A549 (cell line): ENCODE data around the gene PPOX. TPM values are rescaled to one million over a fixed set of nuclear protein-coding genes. Genes with fewer than 3 reads are reported as not detected.

Experiments
- ATAC-seq, 2 experiments: fragments of 200-7000 bp in 1 of 2; fragments of >200 bp in 1 of 2; cut with Nextera tagmentation in 1 of 2; cut with Tn5 transposase in 1 of 2; 3 replicates each; pipeline versions ENCODE4 v1.8.0 to v1.9.1; 2018 to 2020; ENCODE audit warnings: mild to moderate bottlenecking in 1 of 2, moderate library complexity in 1 of 2
- CTCF ChIA-PET: fragments of 300-600 bp; sonication (Branson Sonifier 250); formaldehyde crosslinking; extraction: SDS; loops from one replicate; lab custom pipeline; 2021; ENCODE audit warnings: antibody characterized with exemption, inconsistent platforms; lab: Yijun Ruan, JAX
- POLR2A ChIA-PET: fragments of 350-600 bp; formaldehyde crosslinking; extraction: SDS; loops from one replicate; lab custom pipeline; 2021; ENCODE audit warnings: antibody characterized with exemption, inconsistent platforms; lab: Yijun Ruan, JAX
- DNase-seq, 2 experiments: peaks; one replicate each; pipeline versions ENCODE4 v3.0.0 to v3.0.0-alpha.2; 2011 to 2016; ENCODE audit warnings: low read depth in 1 of 2, low spot score in 1 of 2
- FAIRE-seq: peaks from 2 replicates; lab custom pipeline; 2011; peaks lifted over from hg19 to GRCh38; lab: Jason Lieb, UNC
- H3K27ac ChIP-seq, 2 experiments: fragments of >200 bp; sonication (Bioruptor Twin); formaldehyde crosslinking; 3 replicates each; pipeline ENCODE4 v1.5.1; 2016 to 2017
- H3K4me1 ChIP-seq: fragments of >200 bp; sonication (Bioruptor Twin); formaldehyde crosslinking; 3 replicates; pipeline ENCODE4 v1.6.1; 2016
- H3K4me2 ChIP-seq: fragments of >200 bp; sonication (Bioruptor Twin); formaldehyde crosslinking; 3 replicates; pipeline ENCODE4 v1.6.1; 2016
- H3K4me3 ChIP-seq: fragments of >200 bp; sonication (Bioruptor Twin); formaldehyde crosslinking; 3 replicates; pipeline ENCODE4 v1.5.1; 2016
- H3K9me3 ChIP-seq: fragments of >200 bp; sonication (Bioruptor Twin); formaldehyde crosslinking; 3 replicates; pipeline ENCODE4 v1.6.1; 2016
- ATOH8 ChIP-seq: fragments of 250-450 bp; sonication (Bioruptor Pico); IDR thresholded peaks from 2 replicates; pipeline ENCODE4 v1.5.0; 2020; ENCODE audit warnings: low read depth, mild to moderate bottlenecking, moderate library complexity
- CBX2 ChIP-seq: fragments of 200-600 bp; sonication (generic); IDR thresholded peaks from 2 replicates; pipeline ENCODE4 v1.6.1; 2016; ENCODE audit warnings: low read depth, mild to moderate bottlenecking, borderline replicate concordance
- CBX8 ChIP-seq: fragments of 200-600 bp; sonication (generic); IDR thresholded peaks from 2 replicates; pipeline ENCODE4 v1.6.1; 2016
- CHD4 ChIP-seq: fragments of 200-600 bp; sonication (generic); IDR thresholded peaks from 2 replicates; pipeline ENCODE4 v1.6.1; 2016; ENCODE audit warnings: antibody characterized with exemption, mild to moderate bottlenecking, borderline replicate concordance
- EHF ChIP-seq: fragments of 250-450 bp; sonication (Bioruptor Pico); IDR thresholded peaks from 2 replicates; pipeline ENCODE4 v1.5.0; 2020; ENCODE audit warnings: mild to moderate bottlenecking
- EHMT2 ChIP-seq: fragments of 200-600 bp; sonication (generic); IDR thresholded peaks from 2 replicates; pipeline ENCODE4 v1.6.1; 2016; ENCODE audit warnings: antibody characterized with exemption, low read depth, mild to moderate bottlenecking, moderate library complexity
- ELK1 ChIP-seq: fragments of 150-350 bp; IDR thresholded peaks from 2 replicates; pipeline ENCODE4 v1.6.1; 2014; ENCODE audit warnings: low read depth, mild to moderate bottlenecking, low read length
- EP300 ChIP-seq, 2 experiments: fragments of >200 bp; sonication (Bioruptor Twin); formaldehyde crosslinking; IDR thresholded peaks; 2 replicates in 1 of 2; 3 replicates in 1 of 2; pipeline ENCODE4 v1.6.1; 2016 to 2017
- ESRRA ChIP-seq: fragments of 150-350 bp; IDR thresholded peaks from 2 replicates; pipeline ENCODE4 v1.6.1; 2014; ENCODE audit warnings: mild to moderate bottlenecking, low read length, borderline replicate concordance
- FOSB ChIP-seq: fragments of 250-450 bp; sonication (Bioruptor Pico); IDR thresholded peaks from 2 replicates; pipeline ENCODE4 v1.5.0; 2020; ENCODE audit warnings: mild to moderate bottlenecking, moderate library complexity
- FOSL2 ChIP-seq, 2 experiments: fragments of 450-650 bp in 1 of 2; fragments of >200 bp in 1 of 2; sonication (Bioruptor Twin) in 1 of 2; formaldehyde crosslinking; IDR thresholded peaks; 2 replicates each; pipeline versions ENCODE4 v1.5.0 to v1.6.1; 2016 to 2020; ENCODE audit warnings: mild to moderate bottlenecking in 1 of 2, moderate library complexity in 1 of 2
- MAFK ChIP-seq: fragments of 450-650 bp; IDR thresholded peaks from 2 replicates; pipeline ENCODE4 v1.6.1; 2014; ENCODE audit not compliant: partially characterized antibody
- MAZ ChIP-seq: fragments of 150-350 bp; IDR thresholded peaks from 2 replicates; pipeline ENCODE4 v1.6.1; 2014; ENCODE audit warnings: antibody characterized with exemption, low read depth, low read length, borderline replicate concordance
- NR3C1 ChIP-seq: fragments of >200 bp; sonication (Bioruptor Twin); formaldehyde crosslinking; IDR thresholded peaks from 3 replicates; pipeline ENCODE4 v1.6.1; 2017
- PHF8 ChIP-seq: fragments of 200-600 bp; sonication (generic); IDR thresholded peaks from 2 replicates; pipeline ENCODE4 v1.6.1; 2016; ENCODE audit warnings: low read depth, mild to moderate bottlenecking, antibody characterized with exemption, moderate library complexity, borderline replicate concordance
- RAD21 ChIP-seq, 2 experiments: fragments of >200 bp in 1 of 2; sonication (Bioruptor Twin) in 1 of 2; formaldehyde crosslinking in 1 of 2; IDR thresholded peaks in 1 of 2; conservative IDR thresholded peaks in 1 of 2; 2 replicates in 1 of 2; 3 replicates in 1 of 2; pipeline ENCODE4 v1.6.1; 2012 to 2018; ENCODE audit warnings: inconsistent platforms in 1 of 2
- REST ChIP-seq: fragments of 200-600 bp; sonication (generic); IDR thresholded peaks from 2 replicates; pipeline ENCODE4 v1.6.1; 2016; ENCODE audit warnings: antibody characterized with exemption, mild to moderate bottlenecking, moderate library complexity
- RFX5 ChIP-seq: fragments of 450-650 bp; IDR thresholded peaks from 2 replicates; pipeline ENCODE4 v1.7.1; 2014; ENCODE audit warnings: antibody characterized with exemption, mild to moderate bottlenecking, moderate library complexity
- RNF2 ChIP-seq: fragments of 200-600 bp; sonication (generic); IDR thresholded peaks from 2 replicates; pipeline ENCODE4 v1.6.1; 2016; ENCODE audit warnings: low read depth, mild to moderate bottlenecking, antibody characterized with exemption, moderate library complexity, borderline replicate concordance
- SMC3 ChIP-seq: fragments of >200 bp; sonication (Bioruptor Twin); formaldehyde crosslinking; IDR thresholded peaks from 3 replicates; pipeline ENCODE4 v1.6.1; 2018; ENCODE audit warnings: inconsistent platforms
- SREBF2 ChIP-seq: fragments of 450-650 bp; IDR thresholded peaks from 2 replicates; pipeline ENCODE4 v1.6.1; 2014; ENCODE audit warnings: mild to moderate bottlenecking, moderate library complexity
- ZNF302 ChIP-seq: fragments of 250-450 bp; sonication (Bioruptor Pico); IDR thresholded peaks from 2 replicates; pipeline ENCODE4 v1.9.0; 2021; ENCODE audit warnings: inconsistent platforms, mild to moderate bottlenecking, moderate library complexity
- ZSCAN20 ChIP-seq: fragments of 250-450 bp; sonication (Bioruptor Pico); IDR thresholded peaks from 2 replicates; pipeline ENCODE4 v1.8.0; 2022; ENCODE audit warnings: mild to moderate bottlenecking, moderate library complexity
- WGBS: methylation state at CpG from one replicate; pipeline ENCODE4 v1.1.6; 2017; ENCODE audit errors: missing lambda C conversion rate; 5-methylcytosine and 5-hydroxymethylcytosine counted together
- polyA plus RNA-seq, 4 experiments: library from polyadenylated mRNA; depleted of rRNA in 3 of 4; stranded (reverse); fragments of >200 nt; fragmentation: RNase III in 1 of 4; extraction: RNeasy Plus Mini Kit Qiagen cat#74134 plus additional on column Dnase treatment in 1 of 4; gene quantifications; 2 replicates in 3 of 4; 3 replicates in 1 of 4; pipeline ENCODE4 v1.2.3, GENCODE V29; 2011 to 2017

PPOX gene
- polyA plus RNA-seq, 2 of the 4 experiments (the other 2 are of a cell fraction) = 13.8 to 14.1 TPM

DNA sequence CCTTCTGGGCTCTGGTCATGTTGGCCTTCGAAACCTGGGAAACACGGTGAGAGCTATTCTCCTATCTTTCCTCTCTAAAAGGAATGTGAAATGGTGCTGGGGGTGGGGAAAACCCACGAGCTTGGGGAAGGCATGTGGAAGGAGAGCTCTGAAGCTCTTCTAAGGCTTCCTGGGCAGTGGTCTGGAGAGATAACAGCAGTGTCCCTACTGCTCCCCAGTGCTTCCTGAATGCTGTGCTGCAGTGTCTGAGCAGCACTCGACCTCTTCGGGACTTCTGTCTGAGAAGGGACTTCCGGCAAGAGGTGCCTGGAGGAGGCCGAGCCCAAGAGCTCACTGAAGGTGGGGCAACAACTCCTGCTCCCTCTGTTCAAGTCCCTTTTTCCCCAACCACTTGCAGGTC is 4.2 kb upstream of the PPOX start:
- CTCF ChIA-PET = interaction anchor here (0.7 to 0.9 kb wide), 2 partner anchors 16 to 21 kb away, joined by 3 read pairs; no protein-coding TSS in a partner anchor
- WGBS = 78% methylated on average over 7 of the region's 7 CpGs

GRCh38 chr1:161162806-161163205 is 3.4 kb upstream of the PPOX start:
- CTCF ChIA-PET = no interaction called here
- H3K4me2 ChIP-seq = no peak overlapping the region
- H3K4me3 ChIP-seq = no peak overlapping the region
- no peaks in the 10 kb centered on the region for H3K9me3 ChIP-seq
- ATAC-seq (no peak), FAIRE-seq (no peak)
- 97% methylated on average over 10 of the region's 10 CpGs for WGBS
- POLR2A ChIA-PET = no interaction called here
- no peak for TF ChIP-seq SMC3
- TF ChIP-seq CBX2 = no peak
- TF ChIP-seq ELK1 = no peak
- TF ChIP-seq PHF8 = no peak
- TF ChIP-seq, all 56 proteins: peak for 0
- peaks cover 26% of the 10 kb centered on the region for H3K4me1 ChIP-seq
- no peak overlapping the region for H3K27ac ChIP-seq
- no peak for DNase-seq

More for the DNA sequence above, 4.2 kb upstream of the PPOX start:
- POLR2A ChIA-PET = no interaction called here
- no peak for FAIRE-seq
- no peak for TF ChIP-seq MAZ
- no peak for TF ChIP-seq RFX5
- no peak for TF ChIP-seq CHD4
- TF ChIP-seq EHMT2 = no peak
- no peak for TF ChIP-seq FOSL2 (IDR thresholded peaks at IDR 0.05)
- no peak for TF ChIP-seq FOSL2 (CRISPR knock-in tag; IDR thresholded peaks at IDR 0.05)
- no peak overlapping the region for H3K4me3 ChIP-seq
- no peak overlapping the region for H3K27ac ChIP-seq
- no peaks in the 10 kb centered on the region for H3K9me3 ChIP-seq
- H3K4me1 ChIP-seq = peaks cover 19% of the 10 kb centered on the region
- no peak overlapping the region for H3K4me2 ChIP-seq
- DNase-seq = no peak
- no peak for ATAC-seq

GRCh38 chr1:161163793-161164192 is 2.4 kb upstream of the PPOX start:
- peaks cover 23% of the 10 kb centered on the region for H3K4me1 ChIP-seq
- ChIA-PET POLR2A (no interaction called here), CTCF (interaction anchor here (3.6 to 5.3 kb wide), 2 partner anchors 9 to 219 kb away, joined by 28 to 59 read pairs; partner anchors contain the start of gene UFC1)
- H3K4me2 ChIP-seq = no peak overlapping the region
- H3K9me3 ChIP-seq = no peaks in the 10 kb centered on the region
- no peak overlapping the region for H3K27ac ChIP-seq
- WGBS = 98% methylated on average over 5 of the region's 5 CpGs
- DNase-seq = no peak
- no peak for TF ChIP-seq RNF2
- TF ChIP-seq CHD4 = no peak
- TF ChIP-seq, all 56 proteins: peak for 0
- ATAC-seq = no peak
- no peak for FAIRE-seq
- H3K4me3 ChIP-seq = no peak overlapping the region

DNA sequence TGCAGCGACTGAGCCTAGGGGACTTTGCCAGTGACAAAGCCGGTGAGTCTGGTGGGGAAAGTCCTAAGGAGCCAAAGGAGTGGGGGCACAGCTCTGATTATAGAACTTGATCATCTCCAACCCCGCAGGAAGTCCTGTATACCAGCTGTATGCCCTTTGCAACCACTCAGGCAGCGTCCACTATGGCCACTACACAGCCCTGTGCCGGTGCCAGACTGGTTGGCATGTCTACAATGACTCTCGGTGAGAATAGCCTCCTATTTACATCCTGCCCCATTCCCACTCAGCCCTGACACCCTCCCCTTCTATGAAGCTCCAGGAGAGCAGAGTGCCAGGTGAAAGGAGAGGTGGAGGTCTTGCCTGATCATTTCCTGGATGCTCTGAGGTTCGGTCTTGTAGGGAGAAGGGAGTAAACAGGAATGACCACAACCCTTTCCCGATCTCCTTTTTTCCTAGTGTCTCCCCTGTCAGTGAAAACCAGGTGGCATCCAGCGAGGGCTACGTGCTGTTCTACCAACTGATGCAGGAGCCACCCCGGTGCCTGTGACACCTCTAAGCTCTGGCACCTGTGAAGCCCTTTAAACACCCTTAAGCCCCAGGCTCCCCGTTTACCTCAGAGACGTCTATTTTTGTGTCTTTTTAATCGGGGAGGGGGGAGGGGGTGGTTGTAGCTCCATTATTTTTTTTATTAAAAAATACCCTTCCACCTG is 1.2 kb upstream of the PPOX start:
- ATAC-seq = no peak
- H3K4me1 ChIP-seq = peaks cover 20% of the 10 kb centered on the region
- DNase-seq = no peak
- WGBS = 61% methylated on average over 14 of the region's 14 CpGs
- H3K4me3 ChIP-seq = peak overlapping the region; percentile 62
- ChIA-PET POLR2A (interaction anchor here (0.6 to 2.8 kb wide), 8 partner anchors 7 to 119 kb away, joined by 3 to 25 read pairs (median 6); partner anchors contain the start of genes B4GALT3, NDUFS2, UFC1 and USF1), CTCF (interaction anchor here (0.6 to 5.5 kb wide), 18 partner anchors 10 to 222 kb away, joined by 3 to 59 read pairs (median 7); partner anchors contain the start of genes DEDD, NECTIN4 and UFC1)
- no peak for FAIRE-seq
- peak overlapping the region in 1 of 2 experiments; percentile 73; a peak in 4 of 6 replicates for H3K27ac ChIP-seq
- no peaks in the 10 kb centered on the region for H3K9me3 ChIP-seq
- peak overlapping the region; percentile 99 for H3K4me2 ChIP-seq
- no peak for TF ChIP-seq RNF2
- TF ChIP-seq RAD21 (conservative IDR thresholded peaks at IDR 0.05 in 1 of 2, IDR thresholded peaks at IDR 0.05 in 1 of 2) = no peak
- TF ChIP-seq ESRRA = no peak
- TF ChIP-seq PHF8 = no peak
- TF ChIP-seq SREBF2 = no peak
- no peak for TF ChIP-seq FOSB (CRISPR knock-in tag)
- no peak for TF ChIP-seq EHF (CRISPR knock-in tag)
- no peak for TF ChIP-seq MAFK
- no peak for TF ChIP-seq CBX8
- no peak for TF ChIP-seq ZSCAN20 (CRISPR knock-in tag)
- no peak for TF ChIP-seq CBX2
- TF ChIP-seq FOSL2 (IDR thresholded peaks at IDR 0.05) = no peak
- no peak for TF ChIP-seq FOSL2 (CRISPR knock-in tag; IDR thresholded peaks at IDR 0.05)
- TF ChIP-seq ATOH8 = no peak
- no peak for TF ChIP-seq EP300 (IDR thresholded peaks at IDR 0.05)
- no peak for TF ChIP-seq REST
- TF ChIP-seq NR3C1 = no peak
- no peak for TF ChIP-seq ZNF302 (CRISPR knock-in tag)
